ENCODE results near the gene FGF18. TPM values are rescaled to one million over a fixed set of nuclear protein-coding genes. Genes with fewer than 3 reads are reported as not detected.
"Not testable (repeated sequence)": the region's sequence is repeated elsewhere in the genome, so short reads cannot be mapped to it uniquely, and the experiment has no call there.

FGF18 gene
- total and polyA plus RNA-seq, 2 donors (not counting 3 experiments of a cell fraction or from before 2014, with no cell fraction given), result 0.04 to 0.27 TPM

- FAIRE-seq; H3K4me2 ChIP-seq (ENCODE audit: insufficient read depth, low read length): not testable (repeated sequence)
These were observed 48.6 kb upstream of the FGF18 start for GRCh38 chr5:171370881-171371280.

GRCh38 chr5:171371326-171371725 lies 48.1 kb upstream of the FGF18 start:
- BruUV-seq (replicated peaks), result no TSS peak
- CTCF ChIA-PET, result no interaction called here
- Histone ChIP-seq H3K4me2 (ENCODE audit: insufficient read depth, low read length) (no peak overlapping the region), H3K27ac (ENCODE audit: insufficient read depth, low read depth, low read length) (no peak overlapping the region), H3K9ac (replicated peaks; ENCODE audit: extremely low read depth, insufficient read depth, low read length) (no peak overlapping the region), H3K27me3 (ENCODE audit: control insufficient read depth in 2 of 2, insufficient read depth in 2 of 2, low read length in 2 of 2) (peaks cover 0 to under 1% of the 10 kb centered on the region in 2 experiments), H3K9me3 (replicated peaks; ENCODE audit: control insufficient read depth, insufficient read depth, low read length) (no peaks in the 10 kb centered on the region), H2AFZ (ENCODE audit: low read depth, low read length) (no peak overlapping the region), H3K4me3 (replicated peaks in 1 of 3; ENCODE audit: insufficient read depth in 1 of 3, low read depth in 1 of 3, low read length in 3 of 3) (no peak overlapping the region), H3K4me1 (ENCODE audit: control insufficient read depth, extremely low read depth, insufficient read depth, low read length) (no peaks in the 10 kb centered on the region), H3K79me2 (ENCODE audit: control insufficient read depth, insufficient read depth, low read length) (no peaks in the 10 kb centered on the region), H4K20me1 (replicated peaks; ENCODE audit: control insufficient read depth, extremely low read depth, insufficient read depth, low read length) (no peaks in the 10 kb centered on the region), H3K36me3 (ENCODE audit: control insufficient read depth in 2 of 2, extremely low read depth in 1 of 2, insufficient read depth in 2 of 2, low read length in 2 of 2) (no peaks in the 10 kb centered on the region), H3K9me1 (replicated peaks; ENCODE audit: control insufficient read depth, extremely low read depth, insufficient read depth, low read length) (no peaks in the 10 kb centered on the region)
- POLR2A ChIA-PET, result no interaction called here
- TF ChIP-seq GATA2 (IDR thresholded peaks at IDR 0.05; ENCODE audit: insufficient read depth, insufficient read length, low read depth, low read length), result no peak
- no peak for TF ChIP-seq EZH2 (IDR thresholded peaks at IDR 0.05; ENCODE audit: borderline replicate concordance, low read depth, low read length, severe bottlenecking)
- DNase-seq (ENCODE audit: low read depth, low spot score), result no peak
- FAIRE-seq, result no peak
- intact Hi-C loops (cut with micrococcal nuclease), result no loop called here
- dilution Hi-C loops (cut with MboI; ENCODE audit: extremely low pct_ligation_motif_present, low sequenced_read_pairs), result no loop called here

More at GRCh38 chr5:171370881-171371280, 48.6 kb upstream of the FGF18 start:
- H3K4me1 ChIP-seq (ENCODE audit: control insufficient read depth, extremely low read depth, insufficient read depth, low read length); H4K20me1 ChIP-seq (replicated peaks; ENCODE audit: control insufficient read depth, extremely low read depth, insufficient read depth, low read length); POLR2A ChIA-PET; H3K9me3 ChIP-seq (replicated peaks; ENCODE audit: control insufficient read depth, insufficient read depth, low read length); H3K36me3 ChIP-seq (ENCODE audit: control insufficient read depth in 2 of 2, extremely low read depth in 1 of 2, insufficient read depth in 2 of 2, low read length in 2 of 2); H3K9me1 ChIP-seq (replicated peaks; ENCODE audit: control insufficient read depth, extremely low read depth, insufficient read depth, low read length); intact Hi-C loops (cut with micrococcal nuclease); DNase-seq (ENCODE audit: low read depth, low spot score); dilution Hi-C loops (cut with MboI; ENCODE audit: extremely low pct_ligation_motif_present, low sequenced_read_pairs); H3K27me3 ChIP-seq (ENCODE audit: control insufficient read depth in 2 of 2, insufficient read depth in 2 of 2, low read length in 2 of 2); CTCF ChIA-PET; H3K9ac ChIP-seq (replicated peaks; ENCODE audit: extremely low read depth, insufficient read depth, low read length); H2AFZ ChIP-seq (ENCODE audit: low read depth, low read length); H3K79me2 ChIP-seq (ENCODE audit: control insufficient read depth, insufficient read depth, low read length); BruUV-seq (replicated peaks); H3K27ac ChIP-seq (ENCODE audit: insufficient read depth, low read depth, low read length); H3K4me3 ChIP-seq (replicated peaks in 1 of 3; ENCODE audit: insufficient read depth in 1 of 3, low read depth in 1 of 3, low read length in 3 of 3): not testable (repeated sequence)

Data from endothelial cell of umbilical vein (primary cell).